Thoracic aorta (tissue), 2 donors: ENCODE measurements around the gene ACTG1. TPM values are rescaled to one million over a fixed set of nuclear protein-coding genes. Genes with fewer than 3 reads are reported as not detected.

Experiments used
- ATAC-seq: fragments of 150-250 bp; one replicate; pipeline ENCODE4 v1.8.0; 2017; ENCODE audit warnings: low read depth; ENCODE audit not compliant: insufficient number of reproducible peaks, low FRiP score
- DNase-seq: peaks from one replicate; pipeline ENCODE4 v3.0.0-alpha.2; 2020; ENCODE audit warnings: low spot score
- H3K27ac ChIP-seq, 2 donors: fragments of 200-600 bp; sonication (generic); 1 replicate in 1 of 2; 2 replicates in 1 of 2; pipeline ENCODE4 v1.5.1; 2016; ENCODE audit warnings: mild to moderate bottlenecking in 2 of 2, moderate library complexity in 2 of 2
- H3K27me3 ChIP-seq: fragments of 200-600 bp; sonication (generic); replicated peaks from 2 replicates; pipeline ENCODE4 v1.6.0; 2016; ENCODE audit warnings: mild to moderate bottlenecking; ENCODE audit not compliant: insufficient read depth
- H3K36me3 ChIP-seq: fragments of 200-600 bp; sonication (generic); one replicate; pipeline ENCODE4 v1.5.1; 2016
- H3K4me1 ChIP-seq, 2 donors: fragments of 200-600 bp; sonication (generic); 1 replicate in 1 of 2; 2 replicates in 1 of 2; pipeline versions ENCODE4 v1.5.1 to v1.6.0; 2016; ENCODE audit warnings: low read depth in 2 of 2, mild to moderate bottlenecking in 1 of 2; ENCODE audit not compliant: control insufficient read depth in 1 of 2
- H3K4me3 ChIP-seq: fragments of 200-600 bp; sonication (generic); 2 replicates; pipeline ENCODE4 v1.5.1; 2016; ENCODE audit warnings: mild to moderate bottlenecking
- H3K9me3 ChIP-seq: fragments of 200-600 bp; sonication (generic); 2 replicates; pipeline ENCODE4 v1.5.1; 2016
- total RNA-seq, 2 donors: library from RNA; depleted of rRNA; stranded (reverse); fragments of >200 nt; gene quantifications; one replicate each; pipeline versions ENCODE4 v1.1.0 to v1.2.3, GENCODE V29; 2016
- TF ChIP-seq, protein P1 (sequence below): fragments of 200-600 bp; sonication (generic); IDR thresholded peaks from one replicate; pipeline ENCODE4 v1.5.1; 2019; ENCODE audit warnings: antibody characterized with exemption

ACTG1 gene
- total RNA-seq, 2 donors from 2014 or later: 4,421 to 4,935 TPM

DNA sequence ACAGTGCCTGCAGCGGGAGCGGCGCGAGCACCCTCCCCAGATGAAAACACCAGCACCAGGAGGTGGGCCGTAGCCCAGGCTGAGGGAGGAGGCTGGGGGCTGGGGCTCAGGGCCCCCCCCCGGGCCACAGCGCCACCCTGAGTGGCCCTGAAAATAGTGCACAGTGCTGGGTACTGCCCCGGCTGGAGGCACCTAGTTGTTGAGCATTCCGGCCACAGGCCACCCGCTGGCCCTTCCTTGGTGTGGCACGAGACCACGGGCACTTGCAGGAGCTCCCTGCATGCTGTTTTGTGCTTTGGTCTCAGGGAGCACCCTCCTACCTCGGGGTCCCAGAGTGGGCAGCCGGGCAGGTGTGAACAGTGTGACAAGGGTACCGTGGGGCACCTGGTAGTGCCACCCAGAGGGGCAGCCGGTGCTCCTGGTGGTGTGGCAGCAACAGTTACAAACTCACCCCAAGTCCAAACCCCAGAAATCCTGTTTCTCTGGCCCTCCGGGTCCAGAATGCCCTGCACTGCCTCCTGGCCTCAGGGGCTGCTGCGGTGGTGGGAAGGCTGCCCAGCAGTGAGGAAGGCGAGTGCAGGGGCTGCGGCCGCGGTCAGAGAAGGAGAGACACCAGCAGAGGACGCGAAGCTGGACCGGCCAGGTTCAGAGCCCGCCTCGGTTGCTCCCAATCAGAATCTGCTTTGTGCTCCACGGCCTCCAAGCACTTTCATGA is 27.5 kb upstream of the ACTG1 start:
- ATAC-seq (no peak), DNase-seq (no peak)
- TF ChIP-seq, protein P1, sequence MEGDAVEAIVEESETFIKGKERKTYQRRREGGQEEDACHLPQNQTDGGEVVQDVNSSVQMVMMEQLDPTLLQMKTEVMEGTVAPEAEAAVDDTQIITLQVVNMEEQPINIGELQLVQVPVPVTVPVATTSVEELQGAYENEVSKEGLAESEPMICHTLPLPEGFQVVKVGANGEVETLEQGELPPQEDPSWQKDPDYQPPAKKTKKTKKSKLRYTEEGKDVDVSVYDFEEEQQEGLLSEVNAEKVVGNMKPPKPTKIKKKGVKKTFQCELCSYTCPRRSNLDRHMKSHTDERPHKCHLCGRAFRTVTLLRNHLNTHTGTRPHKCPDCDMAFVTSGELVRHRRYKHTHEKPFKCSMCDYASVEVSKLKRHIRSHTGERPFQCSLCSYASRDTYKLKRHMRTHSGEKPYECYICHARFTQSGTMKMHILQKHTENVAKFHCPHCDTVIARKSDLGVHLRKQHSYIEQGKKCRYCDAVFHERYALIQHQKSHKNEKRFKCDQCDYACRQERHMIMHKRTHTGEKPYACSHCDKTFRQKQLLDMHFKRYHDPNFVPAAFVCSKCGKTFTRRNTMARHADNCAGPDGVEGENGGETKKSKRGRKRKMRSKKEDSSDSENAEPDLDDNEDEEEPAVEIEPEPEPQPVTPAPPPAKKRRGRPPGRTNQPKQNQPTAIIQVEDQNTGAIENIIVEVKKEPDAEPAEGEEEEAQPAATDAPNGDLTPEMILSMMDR: no peak
- Histone ChIP-seq H3K4me3 (no peak overlapping the region), H3K9me3 (no peaks in the 10 kb centered on the region), H3K27ac (no peak overlapping the region), H3K4me1 (peaks cover 0 to 4% of the 10 kb centered on the region in 2 donors), H3K36me3 (peaks cover 30% of the 10 kb centered on the region), H3K27me3 (no peaks in the 10 kb centered on the region)

DNA sequence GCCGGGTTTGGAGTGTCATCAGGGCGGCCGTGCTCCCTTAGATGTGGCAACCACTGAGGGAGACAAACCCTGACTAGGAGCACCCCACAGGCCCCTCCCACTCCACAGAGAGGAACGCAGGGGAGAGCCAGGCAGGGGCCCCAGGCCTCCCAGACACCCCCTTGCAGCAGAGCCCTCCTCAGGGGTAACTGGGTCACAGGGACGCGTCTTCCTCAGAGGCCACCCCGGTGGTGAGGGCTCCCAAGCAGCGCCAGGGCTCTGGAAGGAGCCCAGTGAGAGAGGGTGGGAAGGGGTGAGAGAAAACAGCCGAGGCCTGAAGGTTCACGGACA is 26.9 kb upstream of the ACTG1 start:
- H3K27me3 ChIP-seq: no peaks in the 10 kb centered on the region
- no peak overlapping the region for H3K4me3 ChIP-seq
- no peak for ATAC-seq
- no peak for DNase-seq
- H3K36me3 ChIP-seq: peaks cover 25% of the 10 kb centered on the region
- TF ChIP-seq, protein P1: no peak
- H3K9me3 ChIP-seq: no peaks in the 10 kb centered on the region
- H3K4me1 ChIP-seq: peaks cover 0 to 4% of the 10 kb centered on the region in 2 donors
- H3K27ac ChIP-seq: no peak overlapping the region

DNA sequence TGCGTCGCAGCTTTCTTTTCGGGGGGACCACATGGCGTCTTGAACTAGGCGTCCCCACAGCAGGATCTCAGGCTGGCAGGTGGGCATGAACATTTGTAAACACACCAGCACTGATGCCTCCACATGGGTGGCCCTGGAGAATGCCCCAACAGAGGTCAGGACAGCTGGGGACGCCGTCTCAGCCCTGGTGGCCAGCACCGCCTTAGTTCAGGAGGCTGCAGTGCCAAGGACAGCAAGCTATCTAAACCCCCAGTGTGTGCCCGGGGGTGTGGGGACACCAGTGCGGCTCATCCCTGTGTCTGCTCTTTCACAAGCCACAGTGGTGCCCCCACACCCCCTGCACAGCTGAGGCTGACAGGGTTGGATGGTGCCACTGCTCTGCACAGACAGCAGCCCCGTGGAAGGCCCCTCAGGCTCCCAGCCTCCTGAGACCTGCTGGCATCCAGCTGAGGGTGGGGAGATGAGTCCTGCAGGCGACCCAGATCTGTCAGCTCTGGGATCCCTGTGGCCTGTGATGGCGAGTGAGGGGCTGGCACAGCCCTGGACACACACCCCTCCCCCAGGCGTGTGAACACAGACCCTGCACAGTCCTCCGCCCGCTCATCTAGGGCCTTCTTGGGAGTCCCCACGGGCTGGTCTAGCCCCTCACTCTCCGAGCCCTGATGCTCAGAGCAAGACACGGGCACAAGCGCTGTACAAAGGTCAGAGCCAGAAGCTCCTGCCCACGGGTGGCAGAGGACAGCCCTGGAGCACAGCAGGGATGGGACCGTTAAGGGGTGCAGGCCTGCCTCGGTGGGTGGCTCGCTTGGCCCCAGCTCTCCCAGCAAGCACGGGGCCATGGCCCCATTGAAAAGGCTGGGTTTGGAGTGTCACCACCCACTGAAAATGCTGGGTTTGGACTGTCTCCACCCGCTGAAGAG is 26.3 kb upstream of the ACTG1 start:
- H3K27me3 ChIP-seq: no peaks in the 10 kb centered on the region
- peaks cover 19% of the 10 kb centered on the region for H3K36me3 ChIP-seq
- ATAC-seq (no peak), DNase-seq (no peak)
- H3K27ac ChIP-seq: no peak overlapping the region
- peaks cover 0 to 4% of the 10 kb centered on the region in 2 donors for H3K4me1 ChIP-seq
- no peak overlapping the region for H3K4me3 ChIP-seq
- no peaks in the 10 kb centered on the region for H3K9me3 ChIP-seq
- TF ChIP-seq, protein P1: no peak

DNA sequence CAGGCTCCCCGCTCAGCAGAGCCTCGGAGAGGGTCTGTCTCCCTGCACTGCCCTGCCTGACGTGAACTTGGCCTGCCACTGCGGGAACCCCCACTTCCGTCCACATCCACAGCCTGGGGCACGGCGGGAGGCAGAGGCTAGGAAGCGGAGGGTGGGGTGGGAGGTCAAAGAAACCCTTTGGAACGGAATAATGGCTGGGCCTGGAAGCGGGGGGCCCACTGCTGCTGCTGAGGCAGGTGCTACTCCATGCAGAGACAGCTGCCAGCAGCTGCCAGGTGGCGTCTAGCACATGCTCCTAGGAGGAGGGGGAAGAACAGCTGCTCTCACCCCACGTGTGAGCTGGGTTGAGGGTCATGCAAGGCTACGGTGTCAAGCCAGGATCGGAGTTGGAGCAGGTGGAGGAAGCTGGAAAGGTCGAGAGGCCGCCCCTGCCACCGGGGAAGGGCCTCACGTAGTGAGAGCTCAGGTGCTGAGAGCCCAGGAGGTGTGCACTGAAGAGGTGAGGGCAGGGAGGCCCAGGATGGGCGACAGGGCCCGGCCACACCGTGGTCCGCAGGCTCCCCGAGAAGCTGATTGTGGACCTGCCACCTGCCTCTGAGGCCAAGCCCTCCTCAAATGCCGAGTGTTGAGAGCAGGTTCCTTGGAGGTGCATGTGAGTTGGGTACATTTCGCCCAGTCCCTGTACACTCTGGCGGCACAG is 25.4 kb upstream of the ACTG1 start:
- H3K9me3 ChIP-seq: no peaks in the 10 kb centered on the region
- H3K27me3 ChIP-seq: no peaks in the 10 kb centered on the region
- H3K4me3 ChIP-seq: no peak overlapping the region
- DNase-seq: no peak
- H3K36me3 ChIP-seq: peaks cover 14% of the 10 kb centered on the region
- H3K4me1 ChIP-seq: peaks cover 0 to 4% of the 10 kb centered on the region in 2 donors
- no peak overlapping the region for H3K27ac ChIP-seq
- TF ChIP-seq, protein P1: no peak
- ATAC-seq: no peak

DNA sequence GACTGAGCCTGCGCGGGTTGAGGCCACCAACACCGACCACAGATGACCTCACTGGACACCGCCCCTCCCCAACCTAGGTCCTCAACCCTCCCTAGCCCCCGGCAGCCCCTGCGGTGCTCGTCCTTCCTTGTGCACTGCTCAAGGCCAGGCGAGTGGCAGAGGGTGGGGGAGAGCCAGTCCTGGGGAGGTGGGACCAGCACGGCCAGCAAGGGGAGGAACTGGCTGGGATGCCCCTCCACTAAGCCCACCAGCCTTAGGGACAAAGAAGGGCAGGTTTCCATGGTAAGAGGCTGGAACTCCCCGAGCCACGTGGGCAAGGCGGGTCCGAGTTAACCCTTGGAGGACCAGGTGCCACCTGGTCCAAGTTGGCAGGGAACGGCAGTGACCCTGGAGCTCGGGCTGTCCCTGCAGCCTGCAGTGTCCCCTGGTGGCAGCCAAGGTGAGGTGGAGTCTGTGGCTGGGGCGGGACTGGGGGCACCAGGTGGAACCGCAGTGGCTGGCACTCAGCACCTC is 24.8 kb upstream of the ACTG1 start:
- Histone ChIP-seq H3K4me1 (peaks cover 0 to 4% of the 10 kb centered on the region in 2 donors), H3K27me3 (no peaks in the 10 kb centered on the region), H3K4me3 (no peak overlapping the region), H3K27ac (no peak overlapping the region), H3K9me3 (no peaks in the 10 kb centered on the region), H3K36me3 (peaks cover 14% of the 10 kb centered on the region)
- DNase-seq (no peak), ATAC-seq (no peak)
- TF ChIP-seq, protein P1: peak; percentile 57
